Astrocyte of the cerebellum (primary cell): ENCODE results near the gene METTL25B.

Source experiments
- DNase-seq: peaks from one replicate; pipeline ENCODE4 v3.0.0-alpha.2; 2011; ENCODE audit warnings: low read depth
- H3K4me3 ChIP-seq: 2 replicates; pipeline ENCODE4 v1.5.1; 2011; ENCODE audit warnings: mild to moderate bottlenecking, low read depth, low read length, moderate library complexity
- in situ Hi-C: cut with HindIII; loops from 2 replicates; pipeline ENCODE4 v1.10.0; 2017; ENCODE audit warnings: low sequenced_read_pairs
- TF ChIP-seq, protein P1 (sequence below): IDR thresholded peaks from 2 replicates; pipeline ENCODE4 v1.5.1; 2012; ENCODE audit warnings: low read length, low read depth, moderate library complexity, mild to moderate bottlenecking; ENCODE audit errors: missing control alignments

Gene METTL25B

DNA sequence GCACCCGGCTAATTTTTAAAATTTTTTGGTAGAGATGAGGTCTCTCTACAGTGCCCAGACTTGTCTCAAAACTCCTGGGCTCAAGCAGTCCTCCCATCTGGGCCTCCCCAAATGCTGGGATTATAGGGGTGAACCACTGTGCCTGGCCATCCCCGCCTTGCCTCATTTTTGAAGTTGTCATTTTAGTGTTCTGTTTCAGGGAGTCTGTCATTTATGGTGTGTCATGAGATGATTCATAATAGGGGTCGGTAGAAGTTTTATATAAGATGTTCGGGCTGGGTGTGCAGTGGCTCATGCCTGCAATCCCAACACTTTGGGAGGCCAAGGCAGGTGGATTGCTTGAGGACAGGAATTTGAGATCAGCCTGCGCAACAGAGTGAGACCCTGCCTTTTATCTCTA lies 47.5 kb downstream of the METTL25B start:
- no peak for DNase-seq
- TF ChIP-seq, protein P1, sequence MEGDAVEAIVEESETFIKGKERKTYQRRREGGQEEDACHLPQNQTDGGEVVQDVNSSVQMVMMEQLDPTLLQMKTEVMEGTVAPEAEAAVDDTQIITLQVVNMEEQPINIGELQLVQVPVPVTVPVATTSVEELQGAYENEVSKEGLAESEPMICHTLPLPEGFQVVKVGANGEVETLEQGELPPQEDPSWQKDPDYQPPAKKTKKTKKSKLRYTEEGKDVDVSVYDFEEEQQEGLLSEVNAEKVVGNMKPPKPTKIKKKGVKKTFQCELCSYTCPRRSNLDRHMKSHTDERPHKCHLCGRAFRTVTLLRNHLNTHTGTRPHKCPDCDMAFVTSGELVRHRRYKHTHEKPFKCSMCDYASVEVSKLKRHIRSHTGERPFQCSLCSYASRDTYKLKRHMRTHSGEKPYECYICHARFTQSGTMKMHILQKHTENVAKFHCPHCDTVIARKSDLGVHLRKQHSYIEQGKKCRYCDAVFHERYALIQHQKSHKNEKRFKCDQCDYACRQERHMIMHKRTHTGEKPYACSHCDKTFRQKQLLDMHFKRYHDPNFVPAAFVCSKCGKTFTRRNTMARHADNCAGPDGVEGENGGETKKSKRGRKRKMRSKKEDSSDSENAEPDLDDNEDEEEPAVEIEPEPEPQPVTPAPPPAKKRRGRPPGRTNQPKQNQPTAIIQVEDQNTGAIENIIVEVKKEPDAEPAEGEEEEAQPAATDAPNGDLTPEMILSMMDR, result no peak
- in situ Hi-C loops, result no loop called here
- H3K4me3 ChIP-seq, result no peak overlapping the region

DNA sequence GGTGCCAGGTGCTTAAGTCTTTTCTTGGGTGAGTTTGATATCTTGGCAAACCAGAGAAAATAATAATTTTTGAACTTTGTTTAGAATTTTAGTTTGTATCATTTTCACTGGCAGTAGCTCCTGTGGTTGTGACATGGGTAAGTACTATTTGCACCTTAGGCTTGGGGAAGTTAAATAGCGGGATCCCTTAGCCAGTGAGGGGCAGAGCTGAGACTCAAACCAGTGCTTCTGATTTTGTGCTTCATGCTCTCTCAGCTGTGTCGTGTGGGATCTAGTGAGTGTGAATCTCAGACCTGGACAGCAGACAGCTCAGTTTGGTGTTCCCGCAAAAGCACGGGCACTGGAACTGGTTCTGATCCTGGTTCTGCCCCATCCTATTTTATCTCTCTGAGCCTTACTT lies 48.7 kb downstream of the METTL25B start:
- no peak for DNase-seq
- TF ChIP-seq, protein P1, result no peak
- in situ Hi-C loops, result no loop called here
- no peak overlapping the region for H3K4me3 ChIP-seq

DNA sequence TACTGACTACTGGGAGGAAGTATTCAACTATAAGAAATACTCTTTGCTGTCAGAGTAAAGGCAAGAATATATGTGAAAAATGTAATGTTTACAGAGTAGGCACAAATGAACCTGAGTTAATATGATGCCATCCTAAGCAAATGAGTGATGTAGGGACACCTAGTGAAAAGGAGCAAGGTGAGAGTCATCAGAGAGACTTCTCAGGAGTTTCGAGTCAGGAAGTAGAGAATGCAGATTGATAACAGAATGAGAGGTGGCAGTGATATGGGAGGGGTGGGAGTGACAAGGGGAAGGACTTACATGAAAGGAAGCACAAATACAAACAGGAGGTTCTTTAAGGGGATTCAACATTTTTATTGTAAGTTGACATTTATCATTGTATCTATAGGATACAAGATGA lies 49.3 kb downstream of the METTL25B start:
- H3K4me3 ChIP-seq, result no peak overlapping the region
- in situ Hi-C loops, result no loop called here

DNA sequence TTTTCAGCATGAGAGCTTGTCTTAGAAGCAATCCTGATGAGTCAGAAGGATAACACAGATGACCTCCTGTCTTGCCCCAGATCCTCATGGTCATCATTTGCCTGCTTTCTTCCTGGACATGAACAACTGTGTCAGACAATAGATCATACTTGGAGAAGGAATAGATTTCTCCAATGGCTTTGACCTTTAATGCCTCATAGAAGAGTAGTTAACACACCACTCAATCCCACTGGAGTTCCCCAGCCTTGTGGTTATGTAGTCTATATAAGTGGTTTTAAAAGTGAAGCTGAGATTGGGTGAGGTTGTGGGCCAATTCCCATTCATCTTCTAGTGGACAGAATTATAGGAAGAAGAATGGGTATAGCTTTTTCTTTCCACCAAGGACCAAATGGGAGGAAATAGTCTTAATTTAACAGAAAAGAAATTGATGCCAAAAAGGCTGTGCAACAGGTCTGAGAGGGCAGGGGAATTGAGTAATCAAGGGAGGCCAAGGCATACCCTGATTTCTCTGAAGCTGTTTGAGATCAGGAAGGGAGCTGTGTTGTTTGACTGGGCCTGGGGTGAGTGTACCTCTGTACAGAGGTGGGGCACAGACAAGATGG lies 53.4 kb downstream of the METTL25B start:
- in situ Hi-C loops, result no loop called here
- no peak overlapping the region for H3K4me3 ChIP-seq
- TF ChIP-seq, protein P1, result no peak
- no peak for DNase-seq

More for the DNA sequence above, 49.3 kb downstream of the METTL25B start:
- DNase-seq, result no peak
- TF ChIP-seq, protein P1, result no peak

DNA sequence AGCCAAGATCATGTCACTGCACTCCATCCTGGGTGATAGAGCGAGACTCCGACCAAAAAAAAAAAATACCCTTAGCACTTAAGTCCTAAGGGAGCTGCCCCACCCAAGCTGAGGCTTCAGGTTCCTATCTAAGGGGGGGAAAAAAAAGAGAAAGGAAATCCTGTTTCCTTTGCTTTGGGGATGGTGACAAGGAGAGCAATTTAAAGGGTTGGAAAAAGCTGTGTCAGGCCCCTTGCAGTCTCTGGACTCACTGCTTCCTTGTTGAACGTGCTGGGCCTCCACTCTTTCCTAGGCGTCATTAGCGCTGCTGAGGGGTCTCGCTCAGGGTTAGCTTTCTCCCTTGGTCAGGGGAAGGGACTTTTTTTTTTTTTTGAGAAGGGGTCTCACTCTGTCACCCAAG lies 57.2 kb downstream of the METTL25B start:
- no peak overlapping the region for H3K4me3 ChIP-seq
- DNase-seq, result no peak
- in situ Hi-C loops, result no loop called here

More for the DNA sequence above, 57.2 kb downstream of the METTL25B start:
- TF ChIP-seq, protein P1, result no peak
